ENCODE data around the gene WNT5B.

The WNT5B gene

DNA sequence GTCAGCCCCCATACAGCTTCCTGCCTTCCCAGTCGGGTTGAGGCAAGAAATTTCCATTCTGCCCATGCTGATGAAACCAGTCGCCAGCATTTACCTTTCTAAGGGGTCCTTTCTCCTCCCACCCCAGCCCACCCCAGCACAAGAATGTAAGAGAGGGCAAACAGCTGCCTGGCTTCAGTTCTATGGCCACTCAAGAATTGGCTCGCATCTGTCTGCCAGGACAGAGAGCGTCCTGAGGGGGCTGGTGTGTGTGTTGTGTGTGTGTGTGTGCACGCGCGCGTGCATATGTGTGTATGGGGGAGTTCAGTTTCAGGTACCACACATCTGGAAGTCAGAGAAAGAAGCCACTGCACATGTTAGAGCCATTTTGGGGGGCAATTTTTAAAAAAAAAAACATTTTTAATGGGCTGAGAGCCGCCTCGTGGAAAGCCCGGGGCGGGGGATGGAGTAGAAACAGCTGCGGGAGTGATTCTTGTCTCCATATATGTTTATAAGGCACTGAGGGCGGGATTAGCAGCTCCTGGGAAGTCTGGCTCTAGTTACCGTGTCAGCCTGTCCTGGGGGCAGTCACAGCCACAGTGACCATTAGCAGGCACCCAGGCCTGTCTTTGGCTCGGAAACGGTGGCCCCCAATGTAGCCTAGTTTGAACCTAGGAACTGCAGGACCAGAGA is at the start of gene WNT5B:
Gene WNT5B, plus strand, starts transcription at position 566 of the 672 bp plus-strand sequence. CDS start 2,124 bp downstream, outside the sequence.
- H3K4me3 ChIP-seq = peak within 1 kb of the TSS; percentile 19 to 58 (median 34)
- peak within 1 kb of the TSS in 5 of 21 experiments; percentile 7 to 49 (median 40) for H3K27ac ChIP-seq

DNA sequence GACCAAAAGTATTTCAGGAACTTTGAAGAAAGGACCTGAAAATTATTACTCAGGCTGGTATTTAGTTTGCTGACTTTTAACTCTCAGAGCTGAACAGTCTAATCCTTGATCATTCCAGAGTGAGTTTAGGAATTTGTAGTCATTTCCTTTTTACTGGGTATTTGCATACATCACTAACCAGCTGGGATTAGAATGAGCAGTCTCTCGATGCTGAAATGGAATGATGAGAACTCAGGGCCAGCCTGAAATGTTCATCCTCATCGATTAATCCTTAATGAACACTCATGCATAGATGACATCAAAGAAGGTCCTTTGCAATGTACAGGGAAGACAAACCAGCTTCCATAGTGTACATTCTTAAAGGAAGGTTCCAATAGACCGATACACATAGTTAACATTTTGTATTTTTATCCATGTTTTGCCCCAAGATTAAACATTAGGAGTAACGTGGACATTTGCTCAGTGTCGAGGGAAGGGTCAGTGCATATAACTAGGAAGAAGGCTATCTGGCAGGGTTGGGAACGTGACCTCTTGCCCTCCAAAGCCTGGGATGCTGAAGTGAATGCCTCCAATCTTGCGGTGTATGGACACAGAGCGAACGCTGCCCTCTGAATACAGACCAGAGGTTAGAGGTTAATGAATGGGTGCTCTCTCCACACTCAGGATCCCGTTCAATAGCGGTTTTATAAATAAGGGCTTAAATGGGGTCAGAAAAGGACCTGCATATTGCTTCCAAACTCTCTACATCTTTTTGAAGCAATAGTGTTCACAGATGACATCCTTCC is 49.2 kb upstream of the WNT5B start:
- H3K27ac ChIP-seq = no peak overlapping the region
- H3K4me3 ChIP-seq = no peak overlapping the region

DNA sequence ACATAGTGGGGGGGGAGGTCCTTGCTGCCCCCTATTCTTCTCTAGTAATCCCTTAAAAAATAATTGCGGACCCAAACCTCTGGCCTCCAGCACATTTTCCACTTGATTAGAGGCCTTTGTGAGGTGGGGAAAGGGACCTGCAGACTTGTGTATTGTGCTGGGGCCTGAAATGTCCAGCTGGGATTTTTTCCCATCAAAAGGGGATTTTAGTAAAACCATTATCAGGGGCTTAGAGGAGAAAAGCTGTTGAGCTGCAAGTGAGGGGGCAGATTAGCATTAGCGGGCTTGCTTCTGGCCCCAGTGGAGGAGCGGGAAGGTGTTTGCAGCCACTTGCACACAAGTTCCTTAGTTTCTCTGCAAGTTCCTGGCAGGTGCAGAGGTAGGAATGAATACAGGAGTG is 48.5 kb upstream of the WNT5B start:
- no peak overlapping the region for H3K4me3 ChIP-seq
- H3K27ac ChIP-seq = no peak overlapping the region

DNA sequence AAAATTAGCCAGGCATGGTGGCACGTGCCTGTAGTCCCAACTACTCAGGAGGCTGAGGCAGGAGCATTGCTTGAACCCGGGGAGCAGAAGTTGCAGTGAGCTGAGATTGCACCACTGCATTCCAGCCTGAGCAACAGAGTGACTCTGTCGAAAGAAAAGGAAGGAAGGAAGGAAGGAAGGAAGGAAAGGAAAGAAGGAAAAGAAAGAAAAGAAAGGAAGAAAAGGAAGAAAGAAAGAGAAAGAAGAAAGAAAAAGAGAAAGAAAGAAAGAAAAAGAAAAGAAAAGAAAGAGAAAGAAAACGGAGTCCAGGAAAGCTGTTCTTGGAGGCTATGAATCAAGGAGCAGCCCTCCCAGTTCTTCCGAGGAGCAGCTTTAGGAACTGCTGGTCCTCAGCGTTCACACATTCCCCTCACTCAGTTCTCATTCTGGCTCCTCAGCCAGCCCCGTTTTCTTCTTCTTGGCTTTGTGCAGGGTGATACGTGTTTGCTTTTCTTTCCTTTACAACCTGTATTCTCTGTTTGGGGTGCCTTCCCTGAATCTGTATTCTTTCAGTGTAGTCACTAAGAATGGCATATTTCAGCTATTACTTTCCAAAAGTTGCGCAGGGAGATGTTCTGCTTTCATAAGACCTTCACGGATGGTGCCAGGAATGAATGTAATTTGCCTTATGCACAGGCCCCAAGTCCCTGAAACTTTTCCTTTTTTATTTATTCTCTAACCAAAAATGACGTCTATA is 46.9 kb upstream of the WNT5B start:
- Histone ChIP-seq H3K27ac (peak overlapping the region in 2 of 21 experiments; percentile 6 to 36), H3K4me3 (no peak overlapping the region)

DNA sequence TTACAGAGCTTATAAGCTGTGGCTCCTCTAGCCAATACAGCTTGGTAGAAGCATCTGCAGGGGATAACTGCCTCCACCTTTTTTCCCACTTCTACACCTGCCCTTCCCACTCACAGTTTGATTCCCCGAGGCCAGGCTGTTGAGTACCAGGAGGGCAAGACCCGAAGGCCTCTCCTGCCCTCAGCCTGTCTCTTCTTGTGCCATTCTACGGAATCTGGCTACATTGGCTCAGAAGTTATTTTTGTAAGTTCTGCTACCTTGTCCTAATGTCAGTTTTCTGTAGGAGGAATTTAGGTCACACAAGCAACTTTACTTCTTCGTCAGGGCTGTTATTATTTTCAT is 46.4 kb upstream of the WNT5B start:
- Histone ChIP-seq H3K4me3 (no peak overlapping the region), H3K27ac (no peak overlapping the region)

DNA sequence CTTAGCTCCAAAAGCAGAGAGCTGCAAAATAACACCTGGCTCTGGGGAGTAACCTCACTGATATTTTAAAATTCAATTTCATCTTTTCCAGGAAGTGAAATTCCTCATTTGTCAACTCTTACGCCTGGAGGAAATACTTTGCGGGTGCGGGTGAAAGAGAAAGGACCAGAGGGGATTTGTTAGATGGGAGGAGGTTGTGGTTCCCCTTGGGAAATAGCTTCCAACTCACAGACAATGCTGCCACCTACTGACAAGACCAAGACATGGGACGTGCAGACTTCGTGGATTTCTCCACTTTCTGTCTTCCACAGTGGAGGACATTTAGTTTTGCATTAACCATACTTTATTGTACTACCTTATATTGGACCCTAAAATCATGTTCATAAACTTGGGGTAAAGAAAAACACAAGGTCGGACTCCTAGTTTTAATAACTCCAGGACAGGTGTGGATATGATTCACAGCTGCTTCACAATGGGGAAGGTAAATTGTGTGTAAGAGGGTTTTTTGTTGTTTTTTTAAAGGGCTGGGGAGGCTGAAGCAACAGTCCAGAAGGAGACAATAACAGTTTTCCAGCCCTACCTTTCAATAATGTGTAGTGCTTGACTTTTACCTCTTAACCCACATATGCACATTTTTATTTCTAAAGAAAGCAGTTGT is 45.5 kb upstream of the WNT5B start:
- H3K27ac ChIP-seq = no peak overlapping the region
- no peak overlapping the region for H3K4me3 ChIP-seq

DNA sequence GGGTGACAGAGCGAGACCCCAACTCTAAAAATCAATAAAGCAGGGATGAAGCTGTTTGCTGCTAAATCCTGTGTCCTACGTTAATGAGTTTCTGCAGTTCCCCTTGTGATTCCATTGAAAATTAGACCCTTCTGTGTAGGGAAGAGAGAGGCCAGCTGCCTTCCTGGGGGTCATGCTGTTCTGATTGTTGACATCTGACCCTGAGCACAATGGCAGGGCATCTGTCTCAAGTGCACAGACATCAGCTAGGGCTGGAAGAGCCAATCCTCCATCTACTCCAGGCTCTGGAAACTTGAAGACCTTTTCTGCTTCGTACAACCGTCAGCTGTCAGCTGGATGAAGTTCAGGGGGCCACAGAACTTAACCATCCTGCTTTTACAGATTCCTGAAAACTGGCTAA is 44.7 kb upstream of the WNT5B start:
- H3K4me3 ChIP-seq = no peak overlapping the region
- no peak overlapping the region for H3K27ac ChIP-seq

DNA sequence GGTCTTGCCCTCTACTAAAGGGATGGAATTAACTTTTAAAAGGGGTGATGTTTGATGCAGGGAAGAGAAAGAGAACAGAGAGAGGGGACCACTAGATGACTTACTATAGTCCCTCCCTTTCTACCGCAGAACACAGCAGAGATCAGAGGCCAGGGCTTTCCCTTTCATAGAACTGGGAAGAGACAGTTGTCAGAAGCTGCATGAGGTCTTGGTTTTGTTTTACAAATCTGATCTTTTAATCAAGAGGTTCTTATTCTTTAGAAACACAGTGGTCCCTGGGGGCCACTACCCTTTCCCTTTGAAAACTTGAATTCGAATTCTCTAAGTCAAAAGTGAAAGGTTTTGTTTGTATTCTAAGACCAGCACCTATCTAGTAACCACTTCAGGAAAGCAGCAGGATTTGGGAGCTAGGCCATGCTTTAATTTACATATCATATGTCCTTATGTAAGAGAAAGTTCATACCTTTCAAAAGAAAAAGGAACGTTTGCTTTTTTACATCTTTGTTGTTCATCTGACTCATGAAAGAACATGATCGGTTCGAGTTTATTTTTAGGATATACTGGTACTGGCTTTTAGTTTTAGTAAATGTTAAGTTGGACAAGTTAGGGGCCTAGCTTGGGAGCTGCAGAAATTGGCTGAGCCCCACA is 41.0 kb upstream of the WNT5B start:
- peak overlapping the region in 6 of 21 experiments; percentile 1 to 47 (median 27) for H3K27ac ChIP-seq
- no peak overlapping the region for H3K4me3 ChIP-seq

DNA sequence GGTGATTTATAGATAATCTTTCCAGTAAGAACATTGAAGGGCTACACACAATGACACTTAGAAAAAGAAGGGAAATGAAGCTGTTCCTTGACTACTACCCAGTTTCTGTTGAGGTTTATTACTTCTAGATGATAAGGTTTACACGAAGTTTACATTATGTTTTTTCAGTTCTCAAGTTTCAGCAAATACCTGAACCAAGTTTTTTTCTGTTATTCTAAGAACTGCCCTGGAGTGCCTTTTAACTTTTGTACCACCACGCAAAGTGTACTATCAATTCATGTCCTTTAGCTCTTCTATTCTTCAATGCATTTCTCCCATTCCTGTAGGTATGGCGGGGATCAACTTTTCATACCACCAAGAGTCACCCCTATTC is 40.5 kb upstream of the WNT5B start:
- H3K4me3 ChIP-seq = no peak overlapping the region
- peak overlapping the region in 4 of 21 experiments; percentile 1 to 29 (median 29) for H3K27ac ChIP-seq

DNA sequence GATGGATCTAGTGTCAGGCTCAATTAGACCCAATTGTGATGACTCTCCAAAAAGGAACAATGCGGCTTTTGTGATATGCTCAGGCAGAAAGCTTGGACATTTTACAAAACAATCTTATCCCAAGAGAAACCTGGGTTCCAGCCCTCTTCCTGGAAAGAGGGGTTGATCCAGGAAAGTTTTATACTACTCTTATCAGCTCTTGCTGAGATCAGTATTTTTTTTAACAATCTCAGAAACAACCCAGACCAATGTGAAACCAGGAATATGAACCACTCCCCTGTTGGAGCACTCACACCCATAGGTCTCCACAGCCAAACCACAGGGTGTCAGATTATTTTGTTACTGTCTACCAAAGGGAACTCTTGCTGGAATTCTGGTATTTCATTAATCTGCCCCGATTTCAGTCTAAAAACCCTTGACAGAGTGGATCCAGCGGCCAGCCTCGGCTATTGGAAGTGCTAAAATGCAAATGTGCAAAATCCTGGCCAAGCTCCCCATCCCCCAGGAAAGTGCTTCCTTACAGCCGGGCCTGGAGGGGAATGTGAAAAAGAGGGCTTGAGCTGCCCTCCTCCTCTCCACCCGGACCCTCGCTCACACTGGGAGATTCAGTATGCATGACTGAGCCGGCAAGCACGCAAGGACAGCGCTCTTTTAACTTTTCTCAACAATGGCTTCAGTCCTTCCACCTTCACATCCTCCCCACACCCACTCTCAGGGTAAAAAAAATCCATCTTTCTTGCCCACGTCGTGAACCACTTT is 38.6 kb upstream of the WNT5B start:
- Histone ChIP-seq H3K27ac (peak overlapping the region in 9 of 21 experiments; percentile 4 to 63 (median 36)), H3K4me3 (peak overlapping the region in 1 of 7 experiments; percentile 18)

DNA sequence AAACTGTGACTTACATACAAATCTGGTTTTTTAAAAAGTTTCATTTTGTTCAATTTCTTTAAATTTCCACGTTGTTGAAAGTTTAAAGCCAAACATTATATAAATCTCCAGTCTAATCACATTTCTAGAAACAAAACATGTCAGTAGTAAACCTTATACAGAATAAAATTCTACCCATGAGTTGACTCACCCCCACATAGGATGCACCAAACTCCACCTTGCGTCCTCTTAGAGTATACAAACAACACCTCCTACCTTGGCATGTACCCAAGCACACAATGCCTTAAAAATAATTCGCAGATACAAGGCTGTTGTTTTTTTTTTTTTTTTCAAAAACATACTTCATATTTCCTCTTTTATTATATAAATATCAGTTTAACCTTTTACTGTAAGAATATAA is 38.0 kb upstream of the WNT5B start:
- Histone ChIP-seq H3K27ac (peak overlapping the region in 7 of 21 experiments; percentile 4 to 63 (median 46)), H3K4me3 (peak overlapping the region in 1 of 7 experiments; percentile 74)

DNA sequence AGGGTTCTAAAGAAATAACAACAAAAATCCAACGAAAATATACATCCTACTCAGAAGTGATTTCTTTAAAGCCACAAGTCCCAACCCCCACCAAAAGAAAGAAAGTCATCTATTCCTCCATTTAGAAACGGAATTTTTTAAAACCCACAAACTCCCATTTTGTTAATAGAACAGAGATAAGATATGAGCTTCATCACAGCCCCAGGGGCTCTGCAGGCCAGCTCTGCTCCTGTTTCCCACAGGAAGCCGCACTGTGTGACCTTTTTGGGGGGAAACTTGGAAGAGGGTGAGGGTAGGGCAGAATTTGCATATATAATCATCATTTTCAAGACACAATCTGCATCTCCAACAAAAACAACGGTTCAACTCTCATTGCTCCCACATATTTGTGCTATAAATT is 37.5 kb upstream of the WNT5B start:
- H3K4me3 ChIP-seq = peak overlapping the region in 5 of 7 experiments; percentile 14 to 77 (median 74)

DNA sequence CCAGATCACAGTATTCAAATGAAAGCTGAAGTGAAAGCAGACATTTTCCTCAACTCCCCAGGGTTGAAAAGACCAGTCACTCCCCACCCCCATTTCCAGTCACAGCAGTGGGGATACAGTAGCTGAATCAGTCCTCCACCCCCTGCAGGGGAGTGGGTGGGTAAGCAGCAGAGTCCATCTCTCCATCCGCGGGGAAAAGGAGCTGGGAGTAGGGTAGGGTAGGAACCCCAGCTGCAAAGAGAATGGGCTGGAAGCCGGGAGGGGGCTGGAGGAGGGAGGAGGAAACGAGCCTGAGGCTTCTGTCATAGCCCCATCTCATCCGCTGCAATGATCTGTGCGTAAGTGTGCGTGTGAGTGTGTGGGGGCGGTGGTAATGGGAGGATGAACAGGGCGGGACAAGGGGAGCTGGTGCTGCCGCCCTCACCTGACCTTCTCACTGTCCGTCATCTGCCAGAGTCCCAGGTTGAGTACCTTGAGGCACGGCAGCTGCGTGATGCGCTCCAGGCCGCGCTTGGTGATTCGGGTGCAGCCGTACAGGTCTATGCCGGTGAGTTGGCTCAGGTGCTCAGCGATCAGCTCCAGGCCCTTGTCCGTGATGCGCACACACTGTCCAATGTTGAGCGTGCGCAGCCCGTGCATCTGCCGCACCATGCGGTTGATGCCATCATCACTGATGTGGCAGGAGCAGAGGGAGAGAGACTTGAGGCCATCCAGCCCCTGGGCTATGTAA is 36.4 kb upstream of the WNT5B start:
- Histone ChIP-seq H3K27ac (peak overlapping the region in 17 of 21 experiments; percentile 8 to 96 (median 86)), H3K4me3 (peak overlapping the region; percentile 59 to 79 (median 74))

More for the DNA sequence above, 37.5 kb upstream of the WNT5B start:
- peak overlapping the region in 6 of 21 experiments; percentile 16 to 93 (median 51) for H3K27ac ChIP-seq

DNA sequence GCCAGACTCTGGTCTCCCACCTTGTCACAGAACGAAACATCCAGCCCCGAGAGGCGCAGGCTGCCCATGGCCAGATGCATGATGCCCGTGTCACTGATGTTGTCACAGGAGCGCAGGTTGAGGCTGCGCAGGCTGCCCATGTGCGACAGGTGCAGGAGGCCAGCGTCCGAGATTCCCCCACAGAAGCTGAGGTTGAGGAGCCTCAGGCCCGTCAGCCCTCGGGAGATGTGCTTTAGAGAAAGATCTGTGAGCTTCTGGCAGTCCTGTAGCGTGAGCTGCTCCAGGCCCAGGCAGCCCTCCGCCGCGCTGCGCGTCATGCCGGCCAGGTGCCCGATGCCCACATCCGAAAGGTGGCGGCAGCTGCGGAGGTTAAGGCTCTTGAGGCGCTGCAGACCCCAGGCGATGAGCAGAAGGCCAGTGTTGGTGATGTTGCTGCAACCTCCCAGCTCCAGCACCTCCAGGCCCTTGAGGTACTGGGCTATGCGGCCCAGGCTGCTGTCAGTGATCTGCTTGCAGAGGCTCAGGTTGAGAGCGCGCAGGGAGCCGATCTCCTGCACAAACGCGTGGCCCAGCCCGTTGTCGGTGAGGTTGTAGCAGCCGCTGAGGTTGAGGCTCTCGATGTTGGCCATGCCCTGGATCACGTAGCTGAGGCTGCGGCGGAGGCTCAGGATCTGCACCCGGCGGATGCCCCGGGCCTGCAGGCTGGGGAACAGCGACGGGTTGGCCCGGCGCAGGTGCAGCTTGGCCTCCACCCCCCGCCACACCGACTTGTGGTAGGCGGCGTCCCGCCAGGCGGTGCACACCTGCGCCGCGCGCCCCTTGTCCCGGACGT is 35.6 kb upstream of the WNT5B start:
- Histone ChIP-seq H3K27ac (peak overlapping the region; percentile 50 to 96 (median 86)), H3K4me3 (peak overlapping the region; percentile 59 to 79 (median 74))

DNA sequence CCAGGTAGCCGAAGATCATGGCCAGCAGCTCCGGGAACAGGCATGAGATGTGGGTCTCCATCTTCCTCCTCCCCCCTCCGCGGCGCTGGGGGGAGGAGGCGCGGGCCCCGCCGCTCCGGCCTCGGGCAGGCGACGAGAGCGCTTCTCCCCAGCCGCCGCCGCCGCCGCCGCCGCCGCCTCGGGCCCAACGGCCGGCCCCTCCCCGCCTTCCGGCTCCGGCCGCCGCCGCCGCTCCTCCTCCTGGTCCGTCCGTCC is 35.1 kb upstream of the WNT5B start:
- Histone ChIP-seq H3K4me3 (peak overlapping the region; percentile 59 to 79 (median 74)), H3K27ac (peak overlapping the region; percentile 50 to 96 (median 86))

DNA sequence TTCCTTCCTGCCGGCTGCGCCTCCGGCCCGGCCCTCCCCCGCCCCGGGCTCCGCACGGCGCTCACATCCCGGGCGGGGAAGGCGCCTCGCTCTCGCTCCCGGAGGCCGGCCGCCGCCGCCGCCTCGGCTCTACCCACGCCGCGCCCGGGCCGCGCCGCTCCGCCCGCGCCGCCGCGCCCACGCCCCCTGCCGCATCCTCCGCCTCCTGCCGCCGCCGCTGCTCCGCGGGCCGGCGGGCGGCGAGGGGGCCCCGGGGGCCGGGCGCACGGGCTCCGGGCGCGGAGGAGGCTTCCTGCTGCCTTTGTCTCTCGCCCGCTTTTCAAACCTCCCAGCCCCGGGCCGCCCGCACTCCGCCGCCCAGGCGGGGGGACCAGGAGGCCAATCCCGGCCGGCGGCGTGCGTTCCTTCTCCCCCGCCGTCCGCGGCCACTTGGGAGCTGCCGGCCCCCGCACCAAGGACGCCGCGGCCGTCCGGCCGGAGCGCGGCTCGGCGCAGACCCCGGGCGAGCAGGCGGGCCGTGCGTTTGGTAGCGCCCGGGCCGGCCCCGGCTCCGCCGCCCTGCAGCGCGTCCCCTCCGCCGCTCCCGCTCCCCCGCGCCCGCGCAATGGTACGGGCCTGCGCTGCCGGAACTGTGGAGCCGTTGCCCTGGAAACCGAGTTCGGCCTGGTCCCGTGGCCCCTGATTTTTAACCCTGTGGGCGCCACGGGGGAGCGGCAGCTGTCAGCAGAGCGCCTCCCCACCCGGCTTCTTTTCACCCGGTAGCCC is 34.6 kb upstream of the WNT5B start, which contains the start of gene FBXL14:
Gene FBXL14, minus strand, starts transcription at position 321 of the 765 bp plus-strand sequence. CDS start 515 bp downstream, outside the sequence.
- Histone ChIP-seq H3K27ac (peak within 1 kb of the TSS; percentile 82 to 96 (median 91)), H3K4me3 (peak within 1 kb of the TSS; percentile 59 to 79 (median 74))

Data from skin epidermis (tissue), 12 donors.